HCT116 (cell line): ENCODE data around the gene SDCCAG8.

ENCODE experiments used
- CTCF ChIP-seq, 3 experiments: fragments of 200-600 bp in 1 of 3; sonication (generic) in 1 of 3; IDR thresholded peaks in 2 of 3; conservative IDR thresholded peaks in 1 of 3; 2 replicates each; pipeline ENCODE4 v1.5.1; 2012 to 2017; ENCODE audit warnings: low read depth in 2 of 3, low read length in 2 of 3, antibody characterized with exemption in 1 of 3, borderline replicate concordance in 1 of 3, control low read depth in 1 of 3, mild to moderate bottlenecking in 1 of 3, mixed read lengths in 1 of 3, mixed run types in 1 of 3, moderate library complexity in 1 of 3; ENCODE audit not compliant: insufficient read depth in 1 of 3
- EZH2 ChIP-seq: fragments of 200-600 bp; sonication (generic); IDR thresholded peaks from 2 replicates; pipeline ENCODE4 v1.6.1; 2017; ENCODE audit warnings: antibody characterized with exemption, mixed run types
- POLR2A ChIP-seq: IDR thresholded peaks from 2 replicates; pipeline ENCODE4 v1.7.0; 2011; ENCODE audit warnings: borderline replicate concordance; ENCODE audit not compliant: insufficient read depth, insufficient read length; ENCODE audit errors: extremely low read depth

- peak; percentile 58 to 75 (median 73) for TF ChIP-seq CTCF (IDR thresholded peaks at IDR 0.05 in 2 of 3, conservative IDR thresholded peaks at IDR 0.05 in 1 of 3; ENCODE audit: borderline replicate concordance in 1 of 3, insufficient read depth in 1 of 3, low read depth in 2 of 3, low read length in 2 of 3)
- no peak for TF ChIP-seq EZH2
- TF ChIP-seq POLR2A = no peak
These were observed 69.6 kb downstream of the SDCCAG8 start for GRCh38 chr1:243325305-243325890.
